HEK293 (cell line): ENCODE measurements around the gene MAPKAP1.

ENCODE experiments used
- CTCF ChIA-PET: fragments of 350-600 bp; formaldehyde crosslinking; extraction: SDS; loops from one replicate; lab custom pipeline; 2021; ENCODE audit warnings: antibody characterized with exemption; lab: Yijun Ruan, JAX
- POLR2A ChIA-PET: fragments of 300-600 bp; formaldehyde crosslinking; extraction: SDS; loops from one replicate; lab custom pipeline; 2020; ENCODE audit warnings: antibody characterized with exemption, inconsistent platforms; lab: Yijun Ruan, JAX
- H3K27ac ChIP-seq: fragments of 200-500 bp; sonication (Bioruptor generic); 2 replicates; pipeline ENCODE4 v1.5.1; 2014; ENCODE audit warnings: low read depth, low read length, control low read depth, inconsistent platforms; ENCODE audit errors: extremely low read depth
- H3K36me3 ChIP-seq, 2 experiments: fragments of 200-500 bp in 1 of 2; sonication (Bioruptor generic) in 1 of 2; 1 replicate in 1 of 2; 2 replicates in 1 of 2; pipeline ENCODE4 v1.5.1; 2014 to 2017; ENCODE audit warnings: inconsistent platforms in 2 of 2, low read length in 2 of 2; ENCODE audit not compliant: control insufficient read depth in 2 of 2, insufficient read depth in 1 of 2
- H3K4me1 ChIP-seq: fragments of 200-500 bp; sonication (Bioruptor generic); 2 replicates; pipeline ENCODE4 v1.5.1; 2014; ENCODE audit warnings: mild to moderate bottlenecking, low read length, inconsistent platforms; ENCODE audit not compliant: control insufficient read depth, insufficient read depth
- H3K4me3 ChIP-seq: 2 replicates; pipeline ENCODE4 v1.5.1; 2011; ENCODE audit warnings: low read depth, mild to moderate bottlenecking, control low read depth, low read length, moderate library complexity
- H3K9me3 ChIP-seq: fragments of 200-500 bp; sonication (Bioruptor generic); 2 replicates; pipeline ENCODE4 v1.5.1; 2014; ENCODE audit warnings: low read depth, low read length, inconsistent platforms; ENCODE audit not compliant: control insufficient read depth, insufficient read depth
- HOXC10 ChIP-seq: sonication (generic); formaldehyde crosslinking; IDR thresholded peaks from 2 replicates; pipeline ENCODE4 v1.8.1; 2023; ENCODE audit warnings: mild to moderate bottlenecking, missing genetic modification reagents
- IKZF3 ChIP-seq: fragments of 450-650 bp; IDR thresholded peaks from 2 replicates; pipeline ENCODE4 v1.5.0; 2018; ENCODE audit warnings: missing biosample characterization, mild to moderate bottlenecking, missing genetic modification characterization, moderate library complexity
- KLF8 ChIP-seq: fragments of 450-650 bp; formaldehyde crosslinking; IDR thresholded peaks from 2 replicates; pipeline ENCODE4 v1.5.1; 2016; ENCODE audit warnings: missing biosample characterization, missing genetic modification characterization
- PATZ1 ChIP-seq: fragments of 450-650 bp; formaldehyde crosslinking; IDR thresholded peaks from 2 replicates; pipeline ENCODE4 v1.5.1; 2016; ENCODE audit warnings: missing biosample characterization, missing genetic modification characterization
- PRDM1 ChIP-seq: fragments of 450-650 bp; formaldehyde crosslinking; IDR thresholded peaks from 2 replicates; pipeline ENCODE4; 2016; ENCODE audit warnings: missing biosample characterization, missing genetic modification characterization
- PRDM6 ChIP-seq: fragments of 450-650 bp; formaldehyde crosslinking; IDR thresholded peaks from 2 replicates; pipeline ENCODE4 v1.5.1; 2017; ENCODE audit warnings: missing biosample characterization, missing genetic modification characterization
- TCF7L2 ChIP-seq: IDR thresholded peaks from 2 replicates; pipeline ENCODE4 v1.6.1; 2011; ENCODE audit warnings: low read depth, mild to moderate bottlenecking, inconsistent platforms, low read length, moderate library complexity, borderline replicate concordance
- YY1 ChIP-seq: fragments of 450-650 bp; formaldehyde crosslinking; IDR thresholded peaks from 2 replicates; pipeline ENCODE4 v1.5.1; 2018; ENCODE audit warnings: missing biosample characterization, missing genetic modification characterization
- ZBTB1 ChIP-seq: fragments of 450-650 bp; formaldehyde crosslinking; IDR thresholded peaks from 2 replicates; pipeline ENCODE4 v1.5.1; 2016; ENCODE audit warnings: missing biosample characterization, missing genetic modification characterization
- ZBTB11 ChIP-seq: fragments of 450-650 bp; formaldehyde crosslinking; conservative IDR thresholded peaks from 2 replicates; pipeline ENCODE4 v1.5.1; 2016; ENCODE audit warnings: low read depth, missing biosample characterization, missing genetic modification characterization
- ZBTB20 ChIP-seq: fragments of 450-650 bp; formaldehyde crosslinking; IDR thresholded peaks from 2 replicates; pipeline ENCODE4 v1.5.1; 2016; ENCODE audit warnings: missing biosample characterization, missing genetic modification characterization
- ZNF132 ChIP-seq: fragments of 450-650 bp; formaldehyde crosslinking; IDR thresholded peaks from 2 replicates; pipeline ENCODE4 v1.5.1; 2017; ENCODE audit warnings: missing biosample characterization, missing genetic modification characterization, borderline replicate concordance
- ZNF223 ChIP-seq: fragments of 450-650 bp; formaldehyde crosslinking; IDR thresholded peaks from 2 replicates; pipeline ENCODE4 v1.5.1; 2016; ENCODE audit warnings: missing biosample characterization, missing genetic modification characterization
- ZNF23 ChIP-seq: fragments of 450-650 bp; formaldehyde crosslinking; IDR thresholded peaks from 2 replicates; pipeline ENCODE4 v1.5.1; 2016; ENCODE audit warnings: missing biosample characterization, missing genetic modification characterization, borderline replicate concordance
- ZNF26 ChIP-seq: fragments of 450-650 bp; formaldehyde crosslinking; IDR thresholded peaks from 2 replicates; pipeline ENCODE4 v1.5.1; 2016; ENCODE audit warnings: missing biosample characterization, missing genetic modification characterization
- ZNF280D ChIP-seq: fragments of 450-650 bp; formaldehyde crosslinking; IDR thresholded peaks from 2 replicates; pipeline ENCODE4 v1.5.1; 2016; ENCODE audit warnings: missing biosample characterization, missing genetic modification characterization
- ZNF354C ChIP-seq: fragments of 450-650 bp; formaldehyde crosslinking; IDR thresholded peaks from 2 replicates; pipeline ENCODE4 v1.5.1; 2016; ENCODE audit warnings: missing biosample characterization, missing genetic modification characterization, low read depth, borderline replicate concordance
- ZNF473 ChIP-seq: fragments of 450-650 bp; formaldehyde crosslinking; IDR thresholded peaks from 2 replicates; pipeline ENCODE4 v1.5.1; 2017; ENCODE audit warnings: missing biosample characterization, missing genetic modification characterization
- ZNF555 ChIP-seq: fragments of 450-650 bp; formaldehyde crosslinking; conservative IDR thresholded peaks from 2 replicates; pipeline ENCODE4 v1.5.1; 2017; ENCODE audit warnings: missing biosample characterization, mild to moderate bottlenecking, missing genetic modification characterization, inconsistent platforms
- ZNF747 ChIP-seq: fragments of 450-650 bp; formaldehyde crosslinking; IDR thresholded peaks from 2 replicates; pipeline ENCODE4 v1.5.1; 2016; ENCODE audit warnings: missing biosample characterization, missing genetic modification characterization
- ZNF76 ChIP-seq: fragments of 450-650 bp; formaldehyde crosslinking; IDR thresholded peaks from 2 replicates; pipeline ENCODE4; 2016; ENCODE audit warnings: low read depth, missing biosample characterization, missing genetic modification characterization, borderline replicate concordance
- ZNF768 ChIP-seq: fragments of 450-650 bp; formaldehyde crosslinking; IDR thresholded peaks from 2 replicates; pipeline ENCODE4 v1.5.1; 2018; ENCODE audit warnings: missing biosample characterization, mild to moderate bottlenecking, missing genetic modification characterization

MAPKAP1 gene

GRCh38 chr9:125648294-125648693, 58.7 kb downstream of the MAPKAP1 start (continued):
- TF ChIP-seq ZNF280D = no peak
- TF ChIP-seq ZNF473 (tag by site-specific recombination) = no peak
- TF ChIP-seq IKZF3 (tag by site-specific recombination) = no peak
- TF ChIP-seq YY1 (tag by site-specific recombination) = no peak
- no peak for TF ChIP-seq ZNF747 (tag by site-specific recombination)
- TF ChIP-seq ZNF768 (tag by site-specific recombination) = no peak
- TF ChIP-seq ZBTB1 (tag by site-specific recombination) = no peak

GRCh38 chr9:125646621-125647100, 60.3 kb downstream of the MAPKAP1 start:
- Histone ChIP-seq H3K4me1 (peaks cover 8% of the 10 kb centered on the region), H3K4me3 (no peak overlapping the region), H3K36me3 (no peaks in the 10 kb centered on the region), H3K27ac (no peak overlapping the region), H3K9me3 (no peaks in the 10 kb centered on the region)
- no peak for TF ChIP-seq ZBTB11 (tag by site-specific recombination)
- TF ChIP-seq ZBTB20 (tag by site-specific recombination) = no peak
- TF ChIP-seq PRDM6 (tag by site-specific recombination) = peak; percentile 75
- 0 out of 2 replicates have a peak, but pooled peaks have one; percentile 30 for TF ChIP-seq PRDM1 (tag by site-specific recombination)
- ChIA-PET POLR2A (no interaction called here), CTCF (interaction anchor here (0.6 to 1.1 kb wide), 2 partner anchors 15 to 912 kb away, joined by 3 read pairs; no protein-coding TSS in a partner anchor)

GRCh38 chr9:125646217-125646616, 60.8 kb downstream of the MAPKAP1 start:
- H3K27ac ChIP-seq = no peak overlapping the region
- POLR2A ChIA-PET = no interaction called here
- no peak overlapping the region for H3K4me3 ChIP-seq
- CTCF ChIA-PET = interaction anchor here (0.6 to 1.1 kb wide), 2 partner anchors 15 to 912 kb away, joined by 3 read pairs; no protein-coding TSS in a partner anchor
- H3K9me3 ChIP-seq = no peaks in the 10 kb centered on the region
- H3K36me3 ChIP-seq = no peaks in the 10 kb centered on the region
- H3K4me1 ChIP-seq = peaks cover 8% of the 10 kb centered on the region
- TF ChIP-seq ZNF223 (tag by site-specific recombination) (no peak), PATZ1 (tag by site-specific recombination) (no peak), ZNF26 (tag by site-specific recombination) (no peak), HOXC10 (CRISPR knock-in tag) (no peak), TCF7L2 (no peak), ZNF555 (tag by site-specific recombination) (no peak), KLF8 (tag by site-specific recombination) (no peak), ZNF132 (tag by site-specific recombination) (no peak), ZNF354C (tag by site-specific recombination) (no peak), ZNF23 (no peak), ZNF76 (tag by site-specific recombination) (no peak)
